NCI-H69 (cell line): ENCODE results near the gene SPACA9.

Experiments used
- DNase-seq: peaks from one replicate; lab custom pipeline; 2025; lab: John Stamatoyannopoulos, UW

The SPACA9 gene

DNA sequence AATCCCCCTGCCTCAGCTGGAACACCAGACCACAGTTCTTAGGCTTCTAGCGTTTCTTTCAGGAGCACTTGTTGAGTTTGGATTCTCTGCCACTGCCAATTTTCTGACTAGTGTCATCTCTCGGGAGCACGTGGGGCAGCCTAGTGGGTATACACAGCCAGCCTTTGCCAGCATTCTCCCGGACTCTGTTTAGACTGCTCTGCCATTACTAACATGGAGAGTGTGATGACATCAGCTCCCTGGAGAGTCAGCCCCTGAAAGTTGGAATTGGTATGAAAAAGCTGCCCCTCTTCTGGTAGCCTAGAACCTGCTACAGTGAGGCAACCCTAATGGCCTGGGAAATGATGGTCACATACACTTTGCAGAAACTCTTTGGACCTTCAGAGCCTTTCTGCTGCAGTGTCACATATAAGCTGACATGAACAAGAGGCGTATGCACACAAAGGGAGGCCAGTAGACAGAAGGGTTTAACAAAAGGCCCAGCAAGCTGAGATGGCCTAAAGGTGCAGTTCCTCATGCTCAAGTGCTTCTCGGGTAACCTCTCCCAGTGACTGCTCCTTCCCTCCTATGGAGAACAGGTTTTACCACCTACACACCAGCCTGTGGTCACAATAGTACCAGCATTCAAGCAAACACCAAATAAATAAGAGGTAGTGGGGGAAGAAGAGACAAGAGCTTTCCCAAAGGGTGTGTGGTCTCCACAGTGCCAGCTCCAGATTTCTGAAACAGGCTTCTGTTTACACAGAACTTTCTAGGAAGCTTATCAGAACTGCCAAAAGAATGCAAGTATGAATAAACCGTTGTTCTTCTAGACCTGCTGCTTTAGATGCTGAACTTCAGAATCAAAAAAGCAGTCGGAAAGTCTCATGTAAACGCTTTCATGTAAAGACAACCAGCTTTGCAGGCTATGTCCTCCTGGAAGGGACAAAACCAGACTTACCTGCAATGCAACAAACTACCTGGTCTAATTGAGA, 16.5 kb downstream of the SPACA9 start:
- DNase-seq, result no peak

DNA sequence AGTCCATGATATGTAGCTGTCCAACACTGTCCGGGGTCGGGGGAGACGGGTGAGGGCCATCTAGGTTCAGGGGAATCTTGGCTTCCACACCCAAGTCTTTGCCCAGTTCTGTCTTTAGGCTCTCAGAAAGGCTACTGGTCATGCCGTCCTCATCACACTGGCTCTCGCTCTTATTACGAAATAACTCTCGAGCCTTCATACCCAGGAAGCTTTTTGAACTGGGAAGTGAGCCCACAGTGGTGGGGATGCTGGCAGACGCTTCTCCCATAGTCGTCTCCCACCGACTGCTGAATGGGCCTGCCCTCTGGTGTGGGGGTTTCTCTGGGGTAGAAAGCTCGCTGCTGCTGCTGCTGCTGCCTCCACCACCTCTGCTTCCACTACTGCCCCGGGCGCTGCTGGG, 17.6 kb downstream of the SPACA9 start:
- DNase-seq, result no peak

DNA sequence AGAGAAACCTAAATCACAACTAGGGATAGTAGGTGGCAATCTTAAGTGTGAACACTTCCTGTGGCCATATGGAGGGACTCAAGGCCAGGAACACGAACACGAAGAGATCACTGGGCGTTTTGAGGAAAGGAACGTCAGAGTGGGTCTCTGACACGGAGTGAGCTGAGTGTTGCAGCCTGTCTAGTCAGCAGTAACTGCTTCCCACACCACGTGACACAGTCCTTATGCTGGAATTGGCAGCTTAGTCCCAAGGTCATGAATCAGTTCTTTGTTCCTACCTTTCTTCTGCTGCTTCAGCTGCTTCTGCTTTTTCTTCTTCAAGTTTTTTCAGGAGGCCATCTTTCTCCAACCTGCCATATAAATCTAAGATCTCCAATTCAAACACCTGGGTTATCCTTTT, 18.2 kb downstream of the SPACA9 start:
- DNase-seq, result no peak

DNA sequence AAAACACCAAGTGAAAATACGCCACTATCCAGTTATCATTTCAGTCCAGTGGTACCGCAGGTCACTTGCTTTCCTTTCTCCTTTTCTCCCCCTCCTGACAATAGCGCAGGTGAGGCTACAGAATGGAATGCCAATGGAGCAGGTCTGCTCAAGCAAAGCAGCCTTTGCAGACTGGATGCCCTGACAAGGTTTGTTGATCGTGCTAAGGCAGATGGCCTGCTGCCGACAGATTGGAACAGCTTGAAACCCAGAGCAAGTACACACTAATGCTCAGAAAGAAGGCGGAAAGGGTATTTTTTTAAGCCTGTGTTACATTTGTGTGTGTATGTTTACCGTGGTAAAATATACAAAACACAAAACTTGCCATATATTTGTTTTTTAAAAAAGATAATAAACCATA, 19.4 kb downstream of the SPACA9 start:
- no peak for DNase-seq

DNA sequence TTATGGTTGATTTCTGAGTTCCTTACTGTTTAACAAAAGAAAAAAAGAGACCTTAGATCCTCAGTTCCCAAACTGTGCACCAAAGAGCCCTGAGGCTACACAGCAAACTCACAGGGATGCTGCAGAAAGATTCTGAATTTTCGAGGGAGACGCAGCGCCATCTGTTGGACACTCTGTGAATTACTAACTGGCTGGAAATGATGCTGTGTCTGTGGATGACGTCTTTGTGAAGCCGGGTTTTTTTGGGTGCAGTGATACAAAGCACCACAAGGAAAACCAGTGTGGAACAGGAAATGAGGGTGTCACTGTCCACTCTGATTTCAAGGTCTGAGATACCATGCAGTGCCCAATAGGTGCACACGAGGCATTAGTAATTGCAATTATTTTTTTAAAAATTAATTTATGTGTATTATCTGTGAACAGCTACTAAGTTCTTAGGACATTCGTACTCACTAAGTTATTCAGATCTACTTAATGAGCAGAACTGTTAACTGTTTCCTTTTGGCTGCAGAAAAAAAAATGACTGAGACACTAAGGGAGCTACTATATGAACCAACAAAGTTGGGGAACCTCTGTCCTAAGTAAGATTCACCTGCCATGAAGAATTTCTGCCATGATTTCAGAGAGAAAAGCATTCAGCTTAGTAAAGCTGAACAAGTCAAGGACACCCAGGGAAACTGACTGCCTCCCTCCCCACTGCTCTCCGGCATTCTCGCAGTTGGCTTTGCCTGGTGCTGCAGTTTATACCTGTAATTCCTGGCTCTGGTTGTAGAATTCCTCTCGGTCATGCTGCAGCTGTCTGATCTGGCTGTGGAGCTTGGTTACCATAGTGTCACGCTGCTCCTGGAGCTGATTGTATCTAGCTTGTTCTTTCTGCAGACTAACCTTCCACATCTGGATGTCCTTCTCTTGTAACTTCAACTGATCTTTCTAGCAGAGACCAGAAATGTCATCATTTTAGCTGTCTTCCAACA, 23.4 kb downstream of the SPACA9 start:
- peak; percentile 73 for DNase-seq

DNA sequence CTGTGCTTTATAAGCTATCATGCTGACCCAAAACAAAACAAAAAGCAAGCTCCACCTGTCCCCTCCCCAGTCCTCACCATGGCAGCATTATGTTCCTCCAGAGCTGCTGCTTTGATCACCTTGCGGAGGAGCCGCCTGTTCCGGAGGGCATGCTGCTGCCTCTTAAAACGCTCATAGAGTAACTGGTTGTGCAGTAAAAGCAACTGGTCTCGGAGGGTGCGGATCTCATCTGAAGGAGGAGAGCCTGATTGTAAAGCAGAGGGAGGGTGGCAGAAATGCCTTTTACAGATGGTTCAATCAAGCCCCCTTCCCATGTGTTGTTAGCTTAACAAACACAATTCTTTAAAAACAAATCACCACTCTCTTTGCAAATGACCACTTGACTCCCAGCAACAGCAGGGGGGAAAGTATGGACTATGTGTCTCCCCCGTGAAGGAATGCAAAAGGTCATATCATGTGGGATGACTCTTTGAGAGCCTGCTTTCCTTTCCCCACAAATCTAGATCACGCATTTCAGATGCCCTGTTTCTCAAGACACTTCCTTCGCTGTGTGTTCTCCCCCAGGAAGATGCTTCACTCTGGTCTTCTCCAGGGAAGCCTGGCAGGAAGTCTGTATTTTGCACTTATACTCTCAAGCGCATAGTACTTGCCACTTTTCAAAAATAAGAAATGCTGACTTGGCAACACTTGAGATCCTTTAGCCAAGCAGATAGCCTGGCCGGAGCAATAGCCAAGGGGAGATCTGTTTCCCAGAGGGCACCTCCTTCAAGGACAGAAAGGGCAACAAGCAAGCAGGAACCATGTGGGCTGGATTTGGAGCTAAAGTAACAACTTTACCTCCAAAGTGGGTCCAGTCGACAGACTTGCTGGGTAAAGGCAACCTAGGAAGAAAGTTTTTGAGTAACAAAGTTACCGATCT, 25.1 kb downstream of the SPACA9 start:
- no peak for DNase-seq

DNA sequence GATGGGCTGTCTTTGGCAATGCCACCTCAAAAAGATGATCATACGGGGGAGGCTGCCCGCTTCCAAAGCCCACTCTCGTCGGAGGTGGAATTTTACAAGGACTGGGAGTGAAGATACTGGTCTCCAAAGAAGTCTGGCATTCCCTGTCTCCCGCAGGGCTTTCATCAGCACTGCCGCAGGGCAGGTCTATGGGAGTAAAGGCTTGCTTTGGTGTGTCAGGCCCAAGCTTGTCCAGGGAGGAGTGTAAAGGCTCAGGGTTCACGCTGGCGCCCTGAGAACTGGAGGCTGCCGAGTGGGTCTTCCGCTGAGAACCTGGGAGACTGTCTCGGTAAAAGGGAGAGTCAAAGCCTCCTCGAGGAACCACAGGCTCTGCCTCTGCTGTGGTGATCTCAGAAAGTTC, 27.0 kb downstream of the SPACA9 start:
- no peak for DNase-seq

DNA sequence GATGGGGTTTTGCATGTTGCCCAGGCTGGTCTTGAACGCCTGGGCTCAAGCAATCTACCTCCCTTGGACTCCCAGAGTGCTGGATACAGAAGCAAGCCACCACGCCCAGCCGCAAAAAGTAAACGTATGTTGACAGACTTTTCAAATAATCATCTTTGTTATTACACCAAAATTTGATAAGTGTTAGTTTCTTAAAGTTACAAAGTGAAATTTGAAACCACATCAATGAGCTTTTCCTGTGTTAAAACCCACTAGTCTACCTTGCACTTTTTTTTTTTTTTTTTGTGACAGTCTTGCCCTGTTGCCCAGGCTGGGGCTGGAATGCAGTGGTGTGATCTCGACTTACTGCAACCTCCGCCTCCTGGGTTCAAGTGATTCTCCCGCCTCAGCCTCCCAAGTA, 29.9 kb downstream of the SPACA9 start:
- no peak for DNase-seq

DNA sequence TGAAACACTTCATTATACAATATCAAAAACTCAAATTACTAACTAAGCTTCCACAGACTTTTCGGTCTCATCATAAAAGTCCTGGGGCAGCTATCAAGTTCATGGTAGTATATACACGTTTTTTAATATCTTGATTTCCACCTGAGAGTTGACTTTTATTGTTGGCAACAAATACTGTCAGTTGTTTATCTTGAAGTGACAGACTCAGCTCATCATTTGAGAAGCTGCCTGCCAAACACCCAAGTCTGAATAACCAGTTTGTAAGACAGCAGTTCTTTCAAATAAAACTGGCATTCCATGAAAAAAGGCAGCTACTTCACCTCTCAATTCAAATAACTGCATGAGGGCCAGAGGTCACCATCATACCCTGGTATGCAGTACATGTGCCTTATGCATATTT, 30.6 kb downstream of the SPACA9 start:
- no peak for DNase-seq

DNA sequence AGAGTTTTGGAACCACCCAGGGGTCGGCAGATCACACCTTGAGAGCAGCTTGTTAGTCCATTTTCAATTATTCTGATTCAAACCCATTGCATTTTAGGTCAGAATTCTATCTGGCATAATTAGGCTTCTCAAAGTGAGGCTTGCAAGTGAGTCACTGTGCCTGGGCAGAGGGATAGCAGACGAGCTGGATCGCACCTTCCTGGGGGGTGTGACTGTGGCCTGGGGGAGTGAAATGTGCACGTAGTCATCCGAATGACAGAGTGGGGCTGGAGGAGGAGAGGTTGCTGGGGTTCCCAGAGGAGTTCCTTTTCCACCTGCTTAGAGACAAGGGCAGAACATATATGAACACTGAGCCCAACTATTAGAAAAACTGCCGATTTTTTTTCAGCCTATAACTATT, 31.7 kb downstream of the SPACA9 start:
- no peak for DNase-seq

DNA sequence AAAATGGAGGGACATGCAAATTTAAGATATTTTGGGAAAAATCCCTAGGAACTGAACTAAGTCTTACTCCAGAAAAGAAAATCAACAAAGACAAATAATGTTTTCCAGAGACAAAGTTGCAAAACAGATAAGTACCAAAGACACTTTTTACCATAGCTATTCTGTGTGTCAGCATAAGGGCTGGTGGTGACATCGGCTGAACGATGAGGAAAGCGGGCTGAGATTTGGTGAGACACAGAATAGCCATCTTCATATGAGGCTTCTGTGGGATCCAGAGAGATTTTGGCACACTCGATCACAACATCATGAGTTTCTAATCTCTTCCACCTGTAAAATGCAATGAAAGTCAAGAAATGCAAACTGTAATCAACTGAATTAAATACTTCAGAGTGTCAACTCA, 33.4 kb downstream of the SPACA9 start:
- no peak for DNase-seq

DNA sequence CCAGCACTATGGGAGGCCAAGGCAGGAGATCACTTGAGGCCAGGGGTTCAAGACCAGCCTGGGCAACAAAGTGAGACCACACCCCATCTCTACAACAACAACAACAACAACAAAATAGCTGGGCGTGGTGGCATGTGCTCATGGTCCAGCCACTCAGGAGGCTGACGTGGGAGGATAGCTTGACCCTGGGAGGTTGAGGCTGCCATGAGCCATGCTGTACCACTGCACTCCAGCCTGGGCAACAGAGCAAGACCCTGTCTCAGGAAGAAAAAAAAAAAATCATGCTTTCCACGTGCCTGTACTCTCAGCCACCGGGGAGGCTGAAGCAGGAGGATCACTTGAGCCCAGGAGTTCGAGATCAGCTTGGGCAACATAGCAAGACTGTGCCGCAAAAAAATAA, 36.2 kb downstream of the SPACA9 start:
- DNase-seq, result no peak

DNA sequence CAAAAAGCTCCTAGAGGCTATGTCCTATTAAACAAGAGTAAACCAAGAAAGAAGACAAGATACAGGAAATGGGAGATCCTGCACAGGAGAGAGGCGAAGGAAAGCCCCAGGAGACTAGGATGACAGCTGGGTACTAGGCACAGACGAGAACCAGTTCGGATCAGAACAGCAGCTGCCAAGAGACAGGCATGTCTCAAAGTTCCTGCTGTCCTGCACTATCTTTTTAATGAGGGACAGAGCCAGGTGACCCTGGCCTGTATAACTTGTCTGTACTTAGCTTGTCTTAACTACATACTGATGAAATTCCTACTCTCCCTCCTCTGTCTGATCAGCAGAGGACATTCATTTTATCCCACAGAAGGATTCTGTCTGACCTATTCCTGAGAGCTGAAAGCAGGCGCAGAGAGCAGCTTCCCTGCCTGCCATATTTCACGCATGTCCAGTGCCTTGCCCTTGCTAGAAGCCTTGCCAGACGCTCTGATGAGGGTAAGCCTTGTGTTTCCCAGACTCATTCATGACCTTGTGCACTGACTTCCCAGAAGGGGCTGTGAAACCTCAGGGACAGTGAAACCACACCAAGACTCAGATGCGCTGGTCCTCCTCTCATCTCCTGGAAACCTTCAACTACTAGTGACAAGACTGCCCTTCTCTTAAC, 41.0 kb downstream of the SPACA9 start:
- no peak for DNase-seq

DNA sequence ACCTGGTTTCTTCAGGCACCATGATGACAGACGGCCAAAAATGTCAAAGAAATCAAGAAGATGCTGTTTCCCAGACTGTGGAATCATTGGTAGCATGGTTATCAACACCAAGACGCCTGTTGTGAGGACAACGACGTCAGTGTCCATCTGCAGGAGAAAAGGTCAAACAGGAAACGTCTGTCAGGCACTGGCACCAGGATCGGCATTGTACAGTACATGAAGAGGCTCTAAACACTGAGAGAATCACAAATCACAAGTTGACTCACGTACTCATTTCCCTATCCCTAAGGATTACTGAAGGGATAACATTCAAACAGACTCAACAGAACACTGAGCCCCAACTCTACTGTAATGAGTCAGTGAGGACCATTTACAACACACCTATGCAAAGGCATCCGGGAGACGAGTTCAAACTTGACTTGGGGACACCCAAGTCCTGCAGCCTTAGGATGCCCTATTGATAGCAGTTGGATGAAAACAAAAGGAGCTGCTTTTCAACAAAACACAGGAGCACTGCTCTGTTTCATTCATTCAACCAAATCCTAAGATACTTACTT, 44.7 kb downstream of the SPACA9 start:
- DNase-seq, result no peak

DNA sequence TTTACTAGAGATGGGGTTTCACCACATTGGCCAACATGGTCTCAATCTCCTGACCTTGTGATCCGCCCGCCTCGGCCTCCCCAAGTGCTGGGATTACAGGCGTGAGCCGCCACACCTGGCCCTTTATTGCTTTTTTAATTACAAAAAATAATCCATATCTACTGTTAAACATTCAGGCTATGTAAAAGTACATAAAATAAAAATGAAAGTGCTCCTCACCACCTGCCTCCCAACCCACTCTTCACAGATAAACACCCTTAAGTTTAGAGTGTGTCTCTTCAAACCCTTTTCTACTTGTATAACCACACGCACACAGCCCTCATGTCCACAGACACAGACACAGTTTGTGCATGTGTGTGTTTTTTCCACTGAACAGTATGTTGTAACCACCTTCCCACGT, 49.0 kb downstream of the SPACA9 start:
- no peak for DNase-seq

DNA sequence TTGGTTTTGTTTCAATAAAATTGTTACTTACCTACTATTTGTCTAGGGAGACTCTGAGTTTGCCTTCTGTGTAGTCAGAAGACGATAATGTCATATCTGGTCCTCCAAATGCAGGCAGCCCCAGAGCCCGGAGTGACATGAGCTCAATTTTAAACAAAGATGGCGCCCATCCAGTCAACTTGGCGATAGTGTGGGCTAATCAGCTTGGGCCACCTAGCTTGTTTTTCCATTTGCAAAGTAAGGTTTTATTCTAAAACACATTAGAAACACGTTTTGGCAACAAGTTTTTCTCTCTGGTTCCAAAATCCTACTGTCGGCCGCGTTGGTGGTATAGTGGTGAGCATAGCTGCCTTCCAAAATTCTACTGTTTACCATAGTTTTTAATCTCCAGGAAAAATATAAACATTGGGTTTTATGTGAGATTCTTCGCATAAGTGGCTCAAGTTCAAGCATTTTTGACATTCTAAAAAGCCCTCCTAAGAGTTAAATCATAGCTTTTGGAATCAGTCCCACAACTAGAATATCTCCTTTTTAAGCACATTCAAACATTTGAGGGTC, 52.6 kb downstream of the SPACA9 start:
- DNase-seq, result no peak

DNA sequence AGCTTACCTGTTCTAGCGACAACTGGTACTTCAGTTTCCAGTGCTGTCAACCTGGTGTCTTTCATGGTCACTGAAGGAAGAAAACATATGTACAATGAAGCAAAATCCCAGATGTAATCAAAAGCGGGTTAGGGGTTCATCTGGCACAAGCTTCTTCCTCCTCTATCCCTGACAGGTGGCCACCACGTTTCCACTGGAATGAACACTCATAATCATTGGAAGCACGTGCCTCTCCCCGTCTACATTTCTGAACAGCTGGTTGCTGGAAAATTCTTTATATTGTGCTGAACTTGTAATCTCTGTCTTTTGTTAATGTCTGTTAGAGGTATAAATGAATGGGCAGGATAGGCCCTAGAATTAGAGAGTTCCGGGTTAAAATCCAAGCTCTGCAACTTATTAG, 56.3 kb downstream of the SPACA9 start:
- no peak for DNase-seq

DNA sequence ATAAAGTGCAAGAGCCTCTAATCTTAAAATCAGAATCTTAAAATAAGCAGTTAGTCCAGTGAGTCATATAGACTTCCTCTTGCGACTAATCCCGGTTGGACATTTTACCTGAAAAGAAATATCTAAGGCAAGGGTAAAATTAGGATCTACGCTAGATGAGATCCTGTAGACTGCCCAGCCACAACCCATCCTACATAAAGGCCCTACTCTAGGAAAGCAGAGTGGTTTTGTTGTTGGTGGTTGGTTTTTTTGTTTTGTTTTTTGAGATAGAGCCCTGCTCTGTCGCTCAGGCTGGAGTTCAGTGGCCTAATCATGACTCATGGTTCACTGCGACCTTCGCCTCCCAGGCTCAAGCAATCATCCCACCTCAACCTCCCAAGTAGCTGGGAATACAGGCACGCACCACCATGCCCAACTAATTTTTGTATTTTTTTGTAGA, 58.8 kb downstream of the SPACA9 start:
- DNase-seq, result no peak

DNA sequence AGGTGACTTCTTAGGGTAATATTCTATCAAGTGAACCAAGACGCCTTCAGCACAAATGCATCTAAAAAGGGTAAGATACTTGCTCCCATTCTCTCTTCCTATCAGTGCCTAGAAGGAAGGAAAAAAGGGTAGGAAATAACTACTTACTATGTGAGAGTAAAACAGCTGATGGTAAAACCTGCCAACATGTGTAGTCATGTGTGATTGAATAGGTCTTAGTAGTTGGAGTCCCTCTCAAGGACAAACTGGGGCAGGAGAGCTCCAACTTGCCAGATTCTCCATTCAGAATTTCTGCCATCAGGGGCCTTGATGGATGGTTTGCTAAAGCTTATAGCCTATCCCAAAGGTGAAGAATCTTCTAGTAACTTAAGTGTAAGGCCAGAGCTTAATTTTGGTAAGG, 60.5 kb downstream of the SPACA9 start:
- DNase-seq, result no peak
